K562 (cell line): Measurements from ENCODE around the gene KMT2D. TPM values are rescaled to one million over a fixed set of nuclear protein-coding genes. Genes with fewer than 3 reads are reported as not detected.

ENCODE experiments used
- ATAC-seq: fragments of 200-7000 bp; cut with Tn5 transposase; 3 replicates; pipeline ENCODE4 v1.9.1; 2020; ENCODE audit warnings: moderate library complexity
- BruUV-seq: library from RNA; stranded (reverse); fragments of 400-500 nt; replicated peaks from 2 replicates; lab custom pipeline; 2021; lab: Mats Ljungman, UMichigan
- CTCF ChIA-PET: fragments of 300-600 bp; formaldehyde crosslinking; extraction: SDS; loops from one replicate; lab custom pipeline; 2021; ENCODE audit warnings: low intra/inter-chr PET ratio; lab: Yijun Ruan, JAX
- POLR2A ChIA-PET: fragments of 300-600, 350-650 bp; sonication (Branson Sonifier 250); formaldehyde crosslinking; extraction: SDS; loops from one replicate; lab custom pipeline; 2021; ENCODE audit warnings: antibody characterized with exemption, inconsistent platforms; lab: Yijun Ruan, JAX
- DNase-seq, 4 experiments: peaks; one replicate each; pipeline versions ENCODE4 v3.0.0 to v3.0.0-alpha.2; 2011 to 2018; ENCODE audit warnings: low spot score in 3 of 4, mixed read lengths in 3 of 4; ENCODE audit errors: extremely low read depth in 1 of 4
- FAIRE-seq: peaks from 2 replicates; lab custom pipeline; 2011; peaks lifted over from hg19 to GRCh38; lab: Jason Lieb, UNC
- H2AFZ ChIP-seq: 2 replicates; pipeline ENCODE4 v1.6.0; 2011; ENCODE audit warnings: low read depth, low read length, control low read depth, inconsistent platforms
- H3K27ac ChIP-seq: fragments of 200-600 bp; 3 replicates; pipeline ENCODE4 v1.8.0; 2011; ENCODE audit warnings: low read depth, mild to moderate bottlenecking, control low read depth, inconsistent platforms, low read length, moderate library complexity, mixed read lengths; ENCODE audit errors: extremely low read depth
- H3K27me3 ChIP-seq, 2 experiments: fragments of 300-600 bp in 1 of 2; 2 replicates in 1 of 2; 3 replicates in 1 of 2; pipeline versions ENCODE4 v1.6.0 to v1.8.0; 2011; ENCODE audit warnings: inconsistent platforms in 2 of 2, low read length in 2 of 2, mild to moderate bottlenecking in 1 of 2, mixed read lengths in 1 of 2, moderate library complexity in 1 of 2; ENCODE audit not compliant: control insufficient read depth in 2 of 2, insufficient read depth in 2 of 2
- H3K36me3 ChIP-seq: fragments of 300-600 bp; 3 replicates; pipeline ENCODE4 v1.8.0; 2011; ENCODE audit warnings: mild to moderate bottlenecking, low read length, inconsistent platforms; ENCODE audit not compliant: control insufficient read depth, insufficient read depth
- H3K4me1 ChIP-seq, 2 experiments: fragments of 200-600 bp in 1 of 2; replicated peaks in 1 of 2; 2 replicates in 1 of 2; 3 replicates in 1 of 2; pipeline versions ENCODE4 v1.5.1 to v1.8.0; 2011; ENCODE audit warnings: inconsistent platforms in 2 of 2, low read length in 2 of 2, mild to moderate bottlenecking in 1 of 2, mixed read lengths in 1 of 2, moderate library complexity in 1 of 2; ENCODE audit not compliant: control insufficient read depth in 2 of 2, insufficient read depth in 2 of 2
- H3K4me2 ChIP-seq: 2 replicates; pipeline ENCODE4 v1.6.1; 2011; ENCODE audit warnings: low read length, control low read depth, inconsistent platforms, mixed read lengths; ENCODE audit not compliant: insufficient read depth
- H3K4me3 ChIP-seq: fragments of 200-600 bp; sonication (generic), shearing (Covaris generic); 2 replicates; pipeline ENCODE4 v1.5.1; 2016; ENCODE audit warnings: control low read depth, inconsistent platforms
- H3K79me2 ChIP-seq: fragments of 200-600 bp; 3 replicates; pipeline ENCODE4 v1.8.0; 2011; ENCODE audit warnings: low read length, inconsistent platforms; ENCODE audit not compliant: control insufficient read depth, insufficient read depth
- H3K9ac ChIP-seq, 2 experiments: 2 replicates each; pipeline versions ENCODE4 v1.6.0 to v1.6.1; 2011; ENCODE audit warnings: low read depth in 2 of 2, low read length in 2 of 2, control low read depth in 1 of 2, inconsistent platforms in 1 of 2, mild to moderate bottlenecking in 1 of 2, mixed read lengths in 1 of 2; ENCODE audit not compliant: insufficient read depth in 1 of 2
- H3K9me1 ChIP-seq: one replicate; pipeline ENCODE4 v1.6.0; 2011; ENCODE audit warnings: inconsistent platforms, mild to moderate bottlenecking, low read length, moderate library complexity; ENCODE audit not compliant: control insufficient read depth, insufficient read depth
- H3K9me3 ChIP-seq: replicated peaks from 2 replicates; pipeline ENCODE4 v1.5.1; 2011; ENCODE audit warnings: low read depth, low read length, inconsistent platforms; ENCODE audit not compliant: control insufficient read depth, insufficient read depth
- H4K20me1 ChIP-seq: replicated peaks from 2 replicates; pipeline ENCODE4 v1.6.1; 2011; ENCODE audit warnings: low read length, inconsistent platforms, mixed read lengths; ENCODE audit not compliant: control insufficient read depth, insufficient read depth
- CBFA2T2 ChIP-seq: fragments of 450-650 bp; conservative IDR thresholded peaks from 2 replicates; pipeline ENCODE4 v1.6.1; 2017; ENCODE audit warnings: mild to moderate bottlenecking
- GATAD2B ChIP-seq: fragments of 450-650 bp; IDR thresholded peaks from 2 replicates; pipeline ENCODE4 v1.6.1; 2017; ENCODE audit warnings: mild to moderate bottlenecking, borderline replicate concordance
- MTA2 ChIP-seq: fragments of 450-650 bp; IDR thresholded peaks from 2 replicates; pipeline ENCODE4 v1.6.1; 2016; ENCODE audit warnings: low read depth
- NCOA6 ChIP-seq: fragments of 450-650 bp; IDR thresholded peaks from 2 replicates; pipeline ENCODE4 v1.6.1; 2017; ENCODE audit warnings: mild to moderate bottlenecking
- PCBP2 ChIP-seq: fragments of 200-400 bp; formaldehyde crosslinking; IDR thresholded peaks from 2 replicates; pipeline ENCODE4 v1.6.1; 2018; ENCODE audit warnings: low read length, low read depth, mild to moderate bottlenecking, moderate library complexity; ENCODE audit not compliant: poor library complexity, severe bottlenecking
- SAFB ChIP-seq: fragments of 200-400 bp; formaldehyde crosslinking; IDR thresholded peaks from 2 replicates; pipeline ENCODE4 v1.6.1; 2017; ENCODE audit warnings: low read depth, low read length, borderline replicate concordance
- SP1 ChIP-seq: sonication (generic); formaldehyde crosslinking; IDR thresholded peaks from 2 replicates; pipeline ENCODE4 v1.8.1; 2022; ENCODE audit warnings: mild to moderate bottlenecking, missing genetic modification reagents
- SRF ChIP-seq, 2 experiments: fragments of 250-450, 450-650 bp in 1 of 2; sonication (Bioruptor Pico) in 1 of 2; sonication (generic) in 1 of 2; formaldehyde crosslinking; IDR thresholded peaks; 2 replicates each; pipeline versions ENCODE4 v1.5.0 to v1.5.1; 2020 to 2022; ENCODE audit warnings: mild to moderate bottlenecking in 1 of 2, missing genetic modification reagents in 1 of 2
- ZNF445 ChIP-seq: fragments of 250-450 bp; sonication (Bioruptor Pico); IDR thresholded peaks from 2 replicates; pipeline ENCODE4 v1.4.0; 2020; ENCODE audit warnings: low read depth, mild to moderate bottlenecking, moderate library complexity
- WGBS: fragments of 100-300 bp; shearing (Covaris generic); methylation state at CpG from one replicate; pipeline ENCODE4 v1.1.6; 2016; ENCODE audit warnings: low coverage, mixed read lengths; ENCODE audit not compliant: insufficient coverage; ENCODE audit errors: missing lambda C conversion rate; 5-methylcytosine and 5-hydroxymethylcytosine counted together
- in situ Hi-C: fragments of 300-500 bp; cut with MboI; formaldehyde crosslinking; loops from 4 replicates; pipeline ENCODE4 v1.15.0; 2018; ENCODE audit warnings: inconsistent platforms, mixed read lengths
- intact Hi-C: fragments of 100-400 bp; cut with micrococcal nuclease; formaldehyde crosslinking; loops from 2 replicates; pipeline ENCODE4 v1.14.2; 2022
- polyA plus RNA-seq, 8 experiments: library from polyadenylated mRNA; depleted of rRNA in 4 of 8; stranded (reverse) in 5 of 8; unstranded in 3 of 8; fragments of >200 nt; fragmentation: Nextera tagmentation in 2 of 8; fragmentation: Illumina TruSeq in 1 of 8; extraction: Ambion mirVana in 2 of 8; extraction: Trizol in 1 of 8; gene quantifications; 2 replicates each; pipeline versions ENCODE4 v1.2.1 to v1.2.3, GENCODE V29; 2011 to 2014; ENCODE audit warnings: inconsistent platforms in 1 of 8, missing spikeins in 1 of 8
- total RNA-seq, 7 experiments: library from RNA; depleted of rRNA in 6 of 7; stranded (reverse); fragments of >200 nt in 6 of 7; fragmentation: Illumina TruSeq in 2 of 7; extraction: Trizol in 2 of 7; gene quantifications; 2 replicates each; pipeline versions ENCODE4 v1.2.1 to v1.2.3, GENCODE V29; 2011 to 2021; ENCODE audit warnings: low replicate concordance in 1 of 7
- TF ChIP-seq, protein P1 (sequence below): sonication (generic); formaldehyde crosslinking; IDR thresholded peaks from 2 replicates; pipeline ENCODE4 v1.8.0; 2022; ENCODE audit warnings: mild to moderate bottlenecking, missing genetic modification reagents

The KMT2D gene
- total and polyA plus RNA-seq, 9 of the 15 experiments (the other 6 are each of a cell fraction or from before 2014, with no cell fraction given) = 0.22 to 93.7 (median 13.7) TPM

DNA sequence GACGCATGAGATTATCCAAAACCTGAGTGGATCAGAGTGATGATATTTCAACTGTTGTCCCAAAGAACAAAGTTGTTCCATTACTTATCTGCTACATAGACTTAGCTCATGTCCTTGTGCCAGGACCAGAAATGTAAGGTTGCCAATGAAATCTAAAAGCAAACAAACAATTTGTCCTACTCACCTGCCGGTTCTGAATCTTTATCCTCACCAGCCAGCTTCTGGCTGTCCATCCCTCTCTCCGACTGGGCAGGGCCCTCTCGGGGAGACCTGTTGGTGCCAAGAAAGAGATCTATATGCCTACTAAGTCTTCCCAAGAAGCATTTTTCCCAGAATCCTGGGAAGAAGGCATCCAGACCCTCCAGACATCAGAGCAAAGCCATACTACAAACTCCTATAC lies 5.5 kb downstream of the KMT2D start:
- Histone ChIP-seq H3K4me3 (no peak overlapping the region), H3K4me2 (no peak overlapping the region), H3K9ac (0 out of 4 replicates have a peak overlapping the region, but pooled peaks of 1 of the 2 experiments have one; percentile 38), H3K36me3 (peaks cover 69% of the 10 kb centered on the region), H3K27me3 (no peaks in the 10 kb centered on the region), H3K9me3 (no peaks in the 10 kb centered on the region), H3K27ac (no peak overlapping the region; the same call in 2 of the 3 replicates), H3K9me1 (peaks cover 4% of the 10 kb centered on the region), H3K79me2 (peaks cover 70% of the 10 kb centered on the region), H2AFZ (no peak overlapping the region), H3K4me1 (peaks cover 12 to 15% of the 10 kb centered on the region in 2 experiments; a peak in 4 of 5 replicates), H4K20me1 (peaks cover 54% of the 10 kb centered on the region)
- no peak for TF ChIP-seq MTA2
- no peak for TF ChIP-seq CBFA2T2
- TF ChIP-seq, protein P1, sequence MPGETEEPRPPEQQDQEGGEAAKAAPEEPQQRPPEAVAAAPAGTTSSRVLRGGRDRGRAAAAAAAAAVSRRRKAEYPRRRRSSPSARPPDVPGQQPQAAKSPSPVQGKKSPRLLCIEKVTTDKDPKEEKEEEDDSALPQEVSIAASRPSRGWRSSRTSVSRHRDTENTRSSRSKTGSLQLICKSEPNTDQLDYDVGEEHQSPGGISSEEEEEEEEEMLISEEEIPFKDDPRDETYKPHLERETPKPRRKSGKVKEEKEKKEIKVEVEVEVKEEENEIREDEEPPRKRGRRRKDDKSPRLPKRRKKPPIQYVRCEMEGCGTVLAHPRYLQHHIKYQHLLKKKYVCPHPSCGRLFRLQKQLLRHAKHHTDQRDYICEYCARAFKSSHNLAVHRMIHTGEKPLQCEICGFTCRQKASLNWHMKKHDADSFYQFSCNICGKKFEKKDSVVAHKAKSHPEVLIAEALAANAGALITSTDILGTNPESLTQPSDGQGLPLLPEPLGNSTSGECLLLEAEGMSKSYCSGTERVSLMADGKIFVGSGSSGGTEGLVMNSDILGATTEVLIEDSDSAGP = no peak
- TF ChIP-seq SAFB = no peak
- no peak for TF ChIP-seq SRF (CRISPR knock-in tag; IDR thresholded peaks at IDR 0.05)
- TF ChIP-seq GATAD2B = no peak
- no peak for TF ChIP-seq ZNF445 (CRISPR knock-in tag)
- no peak for TF ChIP-seq NCOA6
- TF ChIP-seq PCBP2 = no peak
- TF ChIP-seq SP1 = no peak
- in situ Hi-C loops (no loop called here), intact Hi-C loops (no loop called here)
- ATAC-seq (no peak), DNase-seq (no peak), FAIRE-seq (no peak)
- POLR2A ChIA-PET = interaction anchor here (0.7 to 6.4 kb wide), 6 partner anchors 7 to 76 kb away, joined by 4 to 40 read pairs (median 8); partner anchors contain the start of gene TUBA1B
- WGBS = 78% methylated on average over 4 of the region's 4 CpGs
- BruUV-seq = no TSS peak
- CTCF ChIA-PET = no interaction called here
